ENCODE data around the gene FBXL13. TPM values are rescaled to one million over a fixed set of nuclear protein-coding genes. Genes with fewer than 3 reads are reported as not detected.
"Not testable (repeated sequence)": the region's sequence is repeated elsewhere in the genome, so short reads cannot be mapped to it uniquely, and the experiment has no call there.

Gene FBXL13
- total RNA-seq, 1 experiment from 2014 or later = 0.43 TPM

GRCh38 chr7:103114576-103115008 lies 40.0 kb upstream of the FBXL13 start:
- BruUV-seq (replicated peaks) = no TSS peak
- intact Hi-C loops (cut with micrococcal nuclease; ENCODE audit: unreplicated experiment) = no loop called here
- no peak overlapping the region for H3K4me3 ChIP-seq (ENCODE audit: low read depth, low read length)
- H3K9me3 Mint-ChIP-seq (ENCODE audit: unreplicated experiment) = no peaks in the 10 kb centered on the region
- H3K27ac Mint-ChIP-seq (ENCODE audit: unreplicated experiment) = no peak overlapping the region
- no peak for DNase-seq
- H3K9me3 ChIP-seq = no peaks in the 10 kb centered on the region
- ChIA-PET POLR2A (no interaction called here), CTCF (no interaction called here)
- peaks cover 13% of the 10 kb centered on the region for H3K36me3 Mint-ChIP-seq (ENCODE audit: insufficient read depth, unreplicated experiment)
- no peaks in the 10 kb centered on the region for H3K36me3 ChIP-seq (ENCODE audit: control insufficient read depth, insufficient read depth, low read length)
- no peak overlapping the region for H3K4me3 Mint-ChIP-seq (ENCODE audit: unreplicated experiment)
- H3K27me3 Mint-ChIP-seq (ENCODE audit: insufficient read depth, unreplicated experiment) = no peaks in the 10 kb centered on the region
- no peaks in the 10 kb centered on the region for H3K4me1 Mint-ChIP-seq (ENCODE audit: low read depth, unreplicated experiment)
- no peak for TF ChIP-seq CTCF (IDR thresholded peaks at IDR 0.05; ENCODE audit: insufficient read depth in 1 of 2, low read depth in 1 of 2, low read length in 1 of 2, severe bottlenecking in 1 of 2, unreplicated experiment in 1 of 2)
- no peaks in the 10 kb centered on the region for H3K4me1 ChIP-seq
- no peaks in the 10 kb centered on the region for H3K27me3 ChIP-seq (replicated peaks; ENCODE audit: control insufficient read depth, insufficient read depth, low read length)

- Mint-ChIP-seq H3K4me3 (ENCODE audit: unreplicated experiment) (no peak overlapping the region), H3K36me3 (ENCODE audit: insufficient read depth, unreplicated experiment) (peaks cover 10% of the 10 kb centered on the region), H3K27me3 (ENCODE audit: insufficient read depth, unreplicated experiment) (no peaks in the 10 kb centered on the region), H3K27ac (ENCODE audit: unreplicated experiment) (no peak overlapping the region), H3K4me1 (ENCODE audit: low read depth, unreplicated experiment) (no peaks in the 10 kb centered on the region), H3K9me3 (ENCODE audit: unreplicated experiment) (no peaks in the 10 kb centered on the region)
- Histone ChIP-seq H3K27me3 (replicated peaks; ENCODE audit: control insufficient read depth, insufficient read depth, low read length) (no peaks in the 10 kb centered on the region), H3K36me3 (ENCODE audit: control insufficient read depth, insufficient read depth, low read length) (no peaks in the 10 kb centered on the region), H3K4me3 (ENCODE audit: low read depth, low read length) (no peak overlapping the region), H3K9me3 (no peaks in the 10 kb centered on the region), H3K4me1 (no peaks in the 10 kb centered on the region)
- no peak for DNase-seq
- intact Hi-C loops (cut with micrococcal nuclease; ENCODE audit: unreplicated experiment) = no loop called here
- BruUV-seq (replicated peaks) = no TSS peak
- ChIA-PET POLR2A (no interaction called here), CTCF (no interaction called here)
- TF ChIP-seq CTCF (IDR thresholded peaks at IDR 0.05; ENCODE audit: insufficient read depth in 1 of 2, low read depth in 1 of 2, low read length in 1 of 2, severe bottlenecking in 1 of 2, unreplicated experiment in 1 of 2) = no peak
Observed at GRCh38 chr7:103113164-103113563, 38.6 kb upstream of the FBXL13 start.

GRCh38 chr7:103106703-103107070 lies 32.1 kb upstream of the FBXL13 start:
- H3K27ac Mint-ChIP-seq (ENCODE audit: unreplicated experiment); POLR2A ChIA-PET; H3K36me3 ChIP-seq (ENCODE audit: control insufficient read depth, insufficient read depth, low read length): not testable (repeated sequence)

More at GRCh38 chr7:103106703-103107070, 32.1 kb upstream of the FBXL13 start:
- H3K9me3 Mint-ChIP-seq (ENCODE audit: unreplicated experiment); H3K9me3 ChIP-seq; H3K4me1 ChIP-seq; intact Hi-C loops (cut with micrococcal nuclease; ENCODE audit: unreplicated experiment); CTCF ChIA-PET; DNase-seq; H3K4me1 Mint-ChIP-seq (ENCODE audit: low read depth, unreplicated experiment); H3K27me3 ChIP-seq (replicated peaks; ENCODE audit: control insufficient read depth, insufficient read depth, low read length); BruUV-seq (replicated peaks); H3K4me3 Mint-ChIP-seq (ENCODE audit: unreplicated experiment); H3K36me3 Mint-ChIP-seq (ENCODE audit: insufficient read depth, unreplicated experiment); H3K4me3 ChIP-seq (ENCODE audit: low read depth, low read length); H3K27me3 Mint-ChIP-seq (ENCODE audit: insufficient read depth, unreplicated experiment): not testable (repeated sequence)

Data from Caco-2 (cell line).